ENCODE measurements around the gene ZC3H7A. TPM values are rescaled to one million over a fixed set of nuclear protein-coding genes. Genes with fewer than 3 reads are reported as not detected.

Gene ZC3H7A
- total and polyA plus RNA-seq, 9 of the 15 experiments (the other 6 are each of a cell fraction or from before 2014, with no cell fraction given) = 19.8 to 49.1 (median 28.2) TPM

DNA sequence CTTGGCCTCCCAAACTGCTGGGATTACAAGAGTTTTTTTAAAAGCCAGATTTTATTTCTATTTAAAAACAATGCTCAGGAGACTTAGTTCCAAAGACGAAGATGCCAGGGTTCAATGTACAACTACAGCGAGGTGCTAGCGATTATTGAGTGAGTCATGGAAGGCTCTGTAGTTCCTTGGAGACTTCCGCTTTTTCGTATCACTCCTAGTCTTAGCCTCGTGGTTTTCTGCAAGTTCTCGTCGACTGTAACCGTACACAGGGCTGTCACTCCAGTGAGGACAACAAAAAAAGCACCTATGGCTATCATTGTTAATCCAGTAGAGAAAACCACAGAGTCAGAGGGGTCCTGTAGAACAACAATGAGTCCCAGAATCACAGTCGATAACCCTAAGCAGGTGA lies 22.7 kb upstream of the ZC3H7A start:
- 0 out of 3 replicates have a peak overlapping the region, but pooled peaks have one; percentile 29 for H3K27ac ChIP-seq (ENCODE audit: extremely low read depth, low read depth, low read length)
- H3K36me3 ChIP-seq (ENCODE audit: control insufficient read depth, insufficient read depth, low read length) = no peaks in the 10 kb centered on the region
- H3K27me3 ChIP-seq (ENCODE audit: control insufficient read depth in 2 of 2, insufficient read depth in 2 of 2, low read length in 2 of 2) = no peaks in the 10 kb centered on the region; a peak in 2 of 5 replicates
- peak overlapping the region; percentile 90 for H2AFZ ChIP-seq (ENCODE audit: low read depth, low read length)
- no peaks in the 10 kb centered on the region for H3K79me2 ChIP-seq (ENCODE audit: control insufficient read depth, insufficient read depth, low read length)
- ChIA-PET POLR2A (interaction anchor here (0.6 to 0.8 kb wide), 3 partner anchors 21 to 878 kb away, joined by 3 read pairs; partner anchors contain the start of gene DEXI), CTCF (ENCODE audit: low intra/inter-chr PET ratio) (no interaction called here)
- H3K4me3 ChIP-seq = no peak overlapping the region
- FAIRE-seq (peak; percentile 96), DNase-seq (ENCODE audit: extremely low read depth in 1 of 4, low spot score in 3 of 4) (peak in 3 of 4 experiments; percentile 14 to 66 (median 33)), ATAC-seq (peak; percentile 94)
- H3K9me3 ChIP-seq (replicated peaks; ENCODE audit: control insufficient read depth, insufficient read depth, low read depth, low read length) = no peaks in the 10 kb centered on the region
- H3K9ac ChIP-seq (ENCODE audit: insufficient read depth in 1 of 2, low read depth in 2 of 2, low read length in 2 of 2) = no peak overlapping the region
- in situ Hi-C loops (cut with MboI) (loop anchor here (10.0 kb wide), 1 partner anchor 865 kb away; no protein-coding TSS in a partner anchor), intact Hi-C loops (cut with micrococcal nuclease) (loop anchor here (10.0 kb wide), 2 partner anchors 145 to 285 kb away; no protein-coding TSS in a partner anchor)
- no peaks in the 10 kb centered on the region for H4K20me1 ChIP-seq (replicated peaks; ENCODE audit: control insufficient read depth, insufficient read depth, low read length)
- no TSS peak for BruUV-seq (replicated peaks)
- 3% methylated on average over 10 of the region's 10 CpGs for WGBS (ENCODE audit: insufficient coverage, low coverage, missing lambda C conversion rate)
- peaks cover 0 to 12% of the 10 kb centered on the region in 2 experiments; a peak in 1 of 5 replicates for H3K4me1 ChIP-seq (replicated peaks in 1 of 2; ENCODE audit: control insufficient read depth in 2 of 2, insufficient read depth in 2 of 2, low read length in 2 of 2)
- no peaks in the 10 kb centered on the region for H3K9me1 ChIP-seq (ENCODE audit: control insufficient read depth, insufficient read depth, low read length)
- H3K4me2 ChIP-seq (ENCODE audit: insufficient read depth, low read length) = peak overlapping the region; percentile 9; the same call in 1 of the 2 replicates
- TF ChIP-seq NCOA6 (IDR thresholded peaks at IDR 0.05) = no peak
- no peak for TF ChIP-seq ZNF134 (CRISPR knock-in tag; conservative IDR thresholded peaks at IDR 0.05)
- TF ChIP-seq KLF13 (tag; IDR thresholded peaks at IDR 0.05; ENCODE audit: borderline replicate concordance, low read depth) = no peak
- no peak for TF ChIP-seq HNRNPK (IDR thresholded peaks at IDR 0.05; ENCODE audit: low read depth, low read length, poor library complexity, severe bottlenecking)
- TF ChIP-seq YY1 (IDR thresholded peaks at IDR 0.05; ENCODE audit: borderline replicate concordance in 1 of 3, control insufficient read depth in 1 of 3, extremely low read depth in 1 of 3, insufficient read depth in 3 of 3, insufficient read length in 1 of 3, insufficient replicate concordance in 2 of 3, low read depth in 1 of 3, low read length in 2 of 3) = no peak
- TF ChIP-seq TARDBP (IDR thresholded peaks at IDR 0.05) = no peak
- no peak for TF ChIP-seq SRSF3 (IDR thresholded peaks at IDR 0.05; ENCODE audit: insufficient read depth, low read length)
- TF ChIP-seq, protein P1, sequence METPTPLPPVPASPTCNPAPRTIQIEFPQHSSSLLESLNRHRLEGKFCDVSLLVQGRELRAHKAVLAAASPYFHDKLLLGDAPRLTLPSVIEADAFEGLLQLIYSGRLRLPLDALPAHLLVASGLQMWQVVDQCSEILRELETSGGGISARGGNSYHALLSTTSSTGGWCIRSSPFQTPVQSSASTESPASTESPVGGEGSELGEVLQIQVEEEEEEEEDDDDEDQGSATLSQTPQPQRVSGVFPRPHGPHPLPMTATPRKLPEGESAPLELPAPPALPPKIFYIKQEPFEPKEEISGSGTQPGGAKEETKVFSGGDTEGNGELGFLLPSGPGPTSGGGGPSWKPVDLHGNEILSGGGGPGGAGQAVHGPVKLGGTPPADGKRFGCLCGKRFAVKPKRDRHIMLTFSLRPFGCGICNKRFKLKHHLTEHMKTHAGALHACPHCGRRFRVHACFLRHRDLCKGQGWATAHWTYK (CRISPR knock-in tag; IDR thresholded peaks at IDR 0.05) = no peak
- TF ChIP-seq RUNX1 (IDR thresholded peaks at IDR 0.05; ENCODE audit: low read depth) = no peak
- TF ChIP-seq DEAF1 (CRISPR knock-in tag; IDR thresholded peaks at IDR 0.05) = no peak
- TF ChIP-seq TEAD2 (tag; IDR thresholded peaks at IDR 0.05) = no peak
- no peak for TF ChIP-seq BCOR (IDR thresholded peaks at IDR 0.05)
- TF ChIP-seq ZNF79 (CRISPR knock-in tag; IDR thresholded peaks at IDR 0.05; ENCODE audit: low read depth) = no peak
- TF ChIP-seq, protein P2, sequence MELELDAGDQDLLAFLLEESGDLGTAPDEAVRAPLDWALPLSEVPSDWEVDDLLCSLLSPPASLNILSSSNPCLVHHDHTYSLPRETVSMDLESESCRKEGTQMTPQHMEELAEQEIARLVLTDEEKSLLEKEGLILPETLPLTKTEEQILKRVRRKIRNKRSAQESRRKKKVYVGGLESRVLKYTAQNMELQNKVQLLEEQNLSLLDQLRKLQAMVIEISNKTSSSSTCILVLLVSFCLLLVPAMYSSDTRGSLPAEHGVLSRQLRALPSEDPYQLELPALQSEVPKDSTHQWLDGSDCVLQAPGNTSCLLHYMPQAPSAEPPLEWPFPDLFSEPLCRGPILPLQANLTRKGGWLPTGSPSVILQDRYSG (tag; conservative IDR thresholded peaks at IDR 0.05; ENCODE audit: low read depth) = no peak
- no peak for TF ChIP-seq SMAD2 (IDR thresholded peaks at IDR 0.05; ENCODE audit: low read depth, low read length)
- peak; percentile 88 for TF ChIP-seq FOSL1 (tag; conservative IDR thresholded peaks at IDR 0.05)
- TF ChIP-seq NKRF (IDR thresholded peaks at IDR 0.05; ENCODE audit: borderline replicate concordance) = no peak
